IgD-negative memory B cell (primary cell): ENCODE data around the gene ARSG. TPM values are rescaled to one million over a fixed set of nuclear protein-coding genes. Genes with fewer than 3 reads are reported as not detected.
"Not testable (repeated sequence)": the region's sequence is repeated elsewhere in the genome, so short reads cannot be mapped to it uniquely, and the experiment has no call there.

Experiments used
- H3K27ac Mint-ChIP-seq, 3 donors: one replicate each; pipeline ENCODE4 v1.8.0; 2020 to 2022; ENCODE audit warnings: mild to moderate bottlenecking in 3 of 3, mixed read lengths in 3 of 3, moderate library complexity in 1 of 3
- H3K27me3 Mint-ChIP-seq: one replicate; pipeline ENCODE4 v1.8.0; 2021; ENCODE audit warnings: mixed read lengths
- H3K36me3 Mint-ChIP-seq: one replicate; pipeline ENCODE4 v1.8.0; 2020; ENCODE audit warnings: mild to moderate bottlenecking, mixed read lengths
- H3K4me1 Mint-ChIP-seq, 3 donors: one replicate each; pipeline ENCODE4 v1.8.0; 2020 to 2022; ENCODE audit warnings: mixed read lengths in 3 of 3, mild to moderate bottlenecking in 1 of 3
- H3K4me3 Mint-ChIP-seq, 4 donors: one replicate each; pipeline ENCODE4 v1.8.0; 2020 to 2022; ENCODE audit warnings: mild to moderate bottlenecking in 4 of 4, mixed read lengths in 4 of 4, moderate library complexity in 3 of 4
- H3K9me3 Mint-ChIP-seq, 3 donors: one replicate each; pipeline ENCODE4 v1.8.0; 2020 to 2021; ENCODE audit warnings: mixed read lengths in 3 of 3, mild to moderate bottlenecking in 1 of 3
- polyA plus RNA-seq: library from polyadenylated mRNA; unstranded; fragments of 300-500 nt; fragmentation: Illumina TruSeq; gene quantifications from one replicate; pipeline ENCODE4 v1.2.3, GENCODE V29; 2021

Gene ARSG
- polyA plus RNA-seq, 1 donor from 2014 or later: 10.6 TPM

DNA sequence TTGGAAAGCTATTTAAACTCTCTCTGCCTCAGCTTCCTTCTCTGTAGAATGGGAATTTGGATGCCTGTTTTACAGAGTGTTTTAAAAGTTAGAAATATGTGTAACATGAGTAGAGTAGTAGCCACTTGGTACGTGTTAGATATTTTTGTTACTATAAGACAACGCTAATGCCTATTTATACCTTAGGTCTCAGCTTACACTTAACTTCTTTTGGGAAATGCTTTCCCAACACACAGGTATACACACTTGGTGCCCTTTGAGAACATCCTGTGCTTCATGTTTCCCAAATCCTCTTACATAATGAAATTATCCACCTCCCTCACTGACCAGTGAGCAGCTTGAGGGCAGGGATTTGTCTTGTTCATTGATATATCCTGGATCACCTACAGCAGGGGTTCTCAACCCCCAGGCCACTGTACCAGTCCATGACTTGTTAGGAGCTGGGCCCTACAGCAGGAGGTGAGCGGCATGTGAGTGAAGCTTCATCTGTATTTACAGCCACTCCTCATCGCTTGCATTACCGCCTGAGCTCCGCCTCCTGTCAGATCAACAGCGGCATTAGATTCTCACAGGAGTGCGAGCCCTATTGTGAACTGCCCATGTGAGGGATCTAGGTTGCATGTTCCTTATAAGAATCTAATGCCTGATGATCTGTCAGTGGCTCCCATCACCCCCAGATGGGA, 33.5 kb downstream of the ARSG start:
- H3K4me1 Mint-ChIP-seq: peaks cover 4 to 10% (median 6%) of the 10 kb centered on the region in 3 donors
- H3K27ac Mint-ChIP-seq: no peak overlapping the region
- no peaks in the 10 kb centered on the region for H3K9me3 Mint-ChIP-seq
- no peak overlapping the region for H3K4me3 Mint-ChIP-seq
- H3K27me3 Mint-ChIP-seq: peaks cover 4% of the 10 kb centered on the region
- peaks cover 7% of the 10 kb centered on the region for H3K36me3 Mint-ChIP-seq

DNA sequence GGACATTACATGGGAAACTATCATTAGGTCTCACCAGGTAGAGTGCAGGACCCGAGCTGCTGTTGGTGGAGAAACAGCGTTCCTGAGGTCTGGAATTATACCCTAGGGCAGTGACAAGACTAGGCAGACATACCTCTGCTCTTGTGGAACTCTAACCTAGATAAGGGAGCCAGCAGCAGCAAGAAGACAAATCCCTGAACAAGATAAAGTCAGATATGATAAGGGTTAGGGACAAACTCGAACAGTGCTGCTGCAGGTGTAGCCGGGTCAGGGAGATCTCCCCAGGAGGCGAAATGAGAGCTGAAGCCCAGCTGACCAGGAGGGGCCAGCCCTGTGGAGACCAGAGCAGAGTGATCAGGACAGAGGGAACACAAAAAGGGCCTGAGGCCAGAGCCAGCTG, 34.7 kb downstream of the ARSG start:
- Mint-ChIP-seq H3K27me3 (peaks cover 4% of the 10 kb centered on the region), H3K9me3 (peaks cover 0 to 3% (median 2%) of the 10 kb centered on the region in 3 donors), H3K4me3 (no peak overlapping the region), H3K27ac (no peak overlapping the region), H3K4me1 (peaks cover 0 to 5% (median 0%) of the 10 kb centered on the region in 3 donors), H3K36me3 (peaks cover 4% of the 10 kb centered on the region)

DNA sequence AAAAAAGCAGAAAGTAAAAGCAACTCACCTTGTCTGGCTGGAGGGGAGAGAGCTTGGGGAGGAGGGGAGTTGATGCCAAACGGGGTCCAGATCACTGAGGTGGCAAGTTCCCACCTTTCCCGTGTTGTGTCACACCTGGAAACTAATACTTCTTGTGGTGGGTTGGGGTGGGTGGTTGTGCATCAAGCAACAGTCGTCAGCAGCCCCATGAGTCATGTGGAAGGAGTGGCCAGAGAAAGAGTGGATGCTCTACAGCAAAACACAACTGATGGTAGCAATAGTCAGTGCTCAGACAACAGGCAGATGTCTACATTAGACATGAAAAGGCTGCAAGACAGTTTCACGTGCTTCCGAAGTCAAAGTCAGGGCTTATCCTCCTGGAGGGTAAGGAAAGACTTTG, 35.4 kb downstream of the ARSG start:
- Mint-ChIP-seq H3K36me3 (peaks cover 3% of the 10 kb centered on the region), H3K4me1 (peaks cover 0 to 5% (median 0%) of the 10 kb centered on the region in 3 donors), H3K27ac (peak overlapping the region in 1 of 3 donors; percentile 77), H3K4me3 (no peak overlapping the region), H3K27me3 (peaks cover 4% of the 10 kb centered on the region), H3K9me3 (peaks cover 0 to 5% (median 2%) of the 10 kb centered on the region in 3 donors)

DNA sequence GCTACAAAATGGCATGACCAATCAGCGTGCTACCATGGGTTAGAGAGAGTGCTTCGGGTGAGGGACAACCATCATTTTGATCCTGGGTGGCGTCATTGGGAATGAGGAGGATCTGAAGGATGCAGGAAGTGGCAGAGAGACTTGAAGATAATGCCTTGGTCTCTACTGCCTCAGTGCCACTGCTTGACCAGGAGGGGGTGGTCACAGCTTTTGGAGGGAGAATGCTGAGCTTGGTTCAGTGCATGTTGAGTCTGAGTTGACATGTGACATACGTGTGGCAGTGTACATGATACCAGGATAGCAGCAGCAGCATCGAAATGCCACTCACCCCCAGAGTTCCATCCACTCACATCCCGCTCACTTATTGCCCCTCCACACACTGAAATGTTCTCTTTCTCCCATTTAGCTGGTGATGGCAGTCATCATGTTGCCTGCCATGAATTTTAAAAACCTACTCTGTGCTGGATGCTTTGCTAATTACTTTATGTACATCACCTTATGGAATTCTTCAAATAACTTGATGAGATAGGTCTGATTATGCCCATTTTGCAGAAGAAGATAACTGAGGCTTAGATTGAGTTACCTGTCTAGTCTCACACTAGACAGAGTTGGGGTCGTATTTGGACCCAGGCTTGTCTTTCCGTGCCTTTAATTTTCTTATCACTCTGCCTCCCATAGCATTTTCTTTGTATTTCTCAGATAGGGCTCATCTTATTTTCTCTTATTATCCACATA, 36.7 kb downstream of the ARSG start:
- peaks cover 0 to 5% (median 0%) of the 10 kb centered on the region in 3 donors for H3K4me1 Mint-ChIP-seq
- peaks cover 4% of the 10 kb centered on the region for H3K27me3 Mint-ChIP-seq
- no peak overlapping the region for H3K4me3 Mint-ChIP-seq
- H3K9me3 Mint-ChIP-seq: peaks cover 0 to 12% (median 2%) of the 10 kb centered on the region in 3 donors
- peaks cover 4% of the 10 kb centered on the region for H3K36me3 Mint-ChIP-seq
- H3K27ac Mint-ChIP-seq: no peak overlapping the region

DNA sequence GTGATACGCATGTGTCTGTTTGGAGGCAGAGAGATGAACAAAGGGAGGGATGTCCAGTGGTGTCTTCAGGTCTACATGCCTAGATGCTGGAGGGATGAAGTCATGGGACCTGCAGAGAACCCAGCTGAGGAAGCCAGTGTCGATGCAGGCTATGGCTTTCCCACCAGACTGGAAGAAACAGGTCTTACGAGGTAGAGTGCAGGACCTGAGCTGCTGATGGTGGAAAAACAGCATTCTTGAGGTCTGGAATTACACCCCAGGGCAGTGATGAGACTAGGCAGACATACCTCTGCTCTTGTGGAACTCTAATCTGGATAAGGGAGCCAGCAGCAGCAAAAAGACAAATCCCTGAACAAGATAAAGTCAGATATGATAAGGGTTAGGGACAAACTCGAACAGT, 37.4 kb downstream of the ARSG start:
- Mint-ChIP-seq H3K36me3 (peaks cover 2% of the 10 kb centered on the region), H3K4me1 (peaks cover 0 to 5% (median 0%) of the 10 kb centered on the region in 3 donors), H3K27ac (no peak overlapping the region), H3K9me3 (peaks cover 0 to 12% (median 2%) of the 10 kb centered on the region in 3 donors), H3K27me3 (peaks cover 4% of the 10 kb centered on the region), H3K4me3 (no peak overlapping the region)

DNA sequence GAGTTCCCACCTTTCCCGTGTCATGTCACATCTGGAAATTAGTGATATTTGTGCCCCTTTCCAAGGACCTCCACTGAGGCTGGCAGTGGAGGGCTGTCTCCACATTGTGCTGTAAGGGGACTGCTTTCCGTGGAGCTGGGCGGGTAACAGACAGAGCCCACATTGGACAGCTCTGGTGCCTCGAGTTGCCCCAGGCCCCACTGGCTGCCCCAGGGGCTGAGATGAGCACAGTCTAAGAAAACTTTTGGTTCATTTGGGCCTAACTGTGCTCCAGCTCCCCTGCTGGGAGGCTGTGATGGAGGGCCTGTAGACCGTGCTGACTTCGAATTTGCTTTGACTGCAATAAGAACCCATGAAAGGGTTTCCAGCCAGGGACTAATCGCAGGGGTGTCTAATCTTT, 38.0 kb downstream of the ARSG start:
- H3K4me3 Mint-ChIP-seq: no peak overlapping the region
- peaks cover 4% of the 10 kb centered on the region for H3K27me3 Mint-ChIP-seq
- H3K4me1 Mint-ChIP-seq: peaks cover 0 to 3% (median 0%) of the 10 kb centered on the region in 3 donors
- peaks cover 0 to 12% (median 2%) of the 10 kb centered on the region in 3 donors for H3K9me3 Mint-ChIP-seq
- peaks cover 1% of the 10 kb centered on the region for H3K36me3 Mint-ChIP-seq
- H3K27ac Mint-ChIP-seq: no peak overlapping the region

DNA sequence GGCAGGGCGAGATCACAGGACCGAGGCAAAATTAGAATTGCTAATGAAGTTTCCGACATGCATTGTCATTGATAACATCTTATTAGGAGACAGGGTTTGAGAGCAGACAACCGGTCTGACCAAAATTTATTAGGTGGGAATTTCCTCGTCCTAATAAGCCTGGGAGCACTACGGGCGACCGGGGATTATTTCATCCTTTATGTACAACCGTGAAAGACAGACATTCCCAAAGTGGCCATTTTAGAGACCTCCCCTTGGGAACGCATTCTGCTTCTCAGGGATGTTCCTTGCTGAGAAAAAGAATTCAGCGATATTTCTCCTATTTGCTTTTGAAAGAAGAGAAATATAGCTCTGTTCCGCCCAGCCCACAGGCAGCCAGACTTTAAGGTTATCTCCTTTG, 40.6 kb downstream of the ARSG start:
- not testable (repeated sequence) for H3K4me3 Mint-ChIP-seq, H3K4me1 Mint-ChIP-seq, H3K36me3 Mint-ChIP-seq, H3K27me3 Mint-ChIP-seq
- peak overlapping the region in 1 of 3 donors; percentile 48 for H3K27ac Mint-ChIP-seq
- H3K9me3 Mint-ChIP-seq: peaks cover 0 to 12% (median 2%) of the 10 kb centered on the region in 3 donors

DNA sequence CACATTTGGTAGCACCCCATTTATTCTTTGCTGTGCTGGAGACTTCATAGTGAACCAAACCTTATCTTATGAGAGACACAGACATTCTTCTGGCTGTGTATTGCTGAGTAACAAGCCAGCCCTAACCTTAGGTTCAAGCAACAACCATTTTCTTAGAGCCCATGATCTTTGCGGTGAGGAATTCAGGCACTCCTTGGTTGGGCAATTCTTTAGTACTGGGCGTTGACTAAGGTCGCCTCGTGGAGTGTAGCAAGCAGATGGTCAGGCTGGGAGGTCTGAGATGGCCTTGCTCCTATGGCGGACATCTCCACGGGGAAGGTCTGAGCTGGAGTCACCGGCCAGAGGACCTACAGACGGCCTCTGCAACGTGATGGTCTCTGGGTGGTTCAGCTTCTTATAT, 43.1 kb downstream of the ARSG start:
- H3K4me3 Mint-ChIP-seq: no peak overlapping the region
- H3K27ac Mint-ChIP-seq: no peak overlapping the region
- H3K4me1 Mint-ChIP-seq: peaks cover 0 to 3% (median 0%) of the 10 kb centered on the region in 3 donors
- peaks cover 3% of the 10 kb centered on the region for H3K36me3 Mint-ChIP-seq
- H3K9me3 Mint-ChIP-seq: peaks cover 0 to 12% (median 2%) of the 10 kb centered on the region in 3 donors
- H3K27me3 Mint-ChIP-seq: no peaks in the 10 kb centered on the region

DNA sequence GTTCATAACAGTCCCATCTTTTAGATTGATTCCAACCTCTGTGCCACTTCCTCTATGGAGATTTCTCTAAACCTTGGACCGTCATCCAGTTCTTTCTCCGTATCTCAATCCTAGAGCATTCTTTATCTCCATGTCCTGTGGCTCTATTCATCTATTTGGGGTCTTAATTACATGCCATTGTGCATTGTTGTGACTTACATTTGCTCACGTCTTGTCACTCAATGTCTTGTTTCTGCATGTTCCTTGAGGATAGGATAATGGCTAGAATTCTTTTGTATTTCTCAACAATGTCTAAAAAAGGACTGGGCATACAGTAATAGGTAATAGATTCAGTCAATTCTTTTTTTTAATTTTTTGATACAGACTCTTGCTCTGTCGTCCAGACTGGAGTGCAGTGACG, 50.2 kb downstream of the ARSG start:
- peak overlapping the region in 1 of 3 donors; percentile 75 for H3K27ac Mint-ChIP-seq
- peaks cover 2% of the 10 kb centered on the region for H3K36me3 Mint-ChIP-seq
- no peaks in the 10 kb centered on the region for H3K9me3 Mint-ChIP-seq
- H3K4me3 Mint-ChIP-seq: no peak overlapping the region
- peaks cover 4% of the 10 kb centered on the region for H3K27me3 Mint-ChIP-seq
- H3K4me1 Mint-ChIP-seq: peaks cover 4 to 18% (median 9%) of the 10 kb centered on the region in 3 donors

DNA sequence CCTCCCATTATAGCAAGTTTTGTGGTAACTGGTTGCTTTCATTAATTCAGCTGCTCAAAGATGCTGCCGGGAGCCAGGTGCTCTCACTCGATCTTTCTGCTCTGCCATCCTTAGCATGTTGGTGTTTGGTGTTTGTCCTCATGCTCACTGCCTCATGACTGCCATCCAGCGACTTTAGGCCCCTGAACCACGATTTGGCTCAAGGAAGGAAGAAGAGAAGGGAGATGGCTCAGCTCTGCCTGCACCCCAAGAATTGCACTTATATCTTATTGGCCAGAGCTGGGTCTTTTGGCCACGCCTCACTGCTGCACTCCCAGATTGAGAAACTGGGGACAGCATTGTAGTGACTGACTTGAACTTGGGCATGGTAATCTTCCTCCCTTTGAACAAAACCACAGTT, 52.7 kb downstream of the ARSG start:
- H3K36me3 Mint-ChIP-seq: peaks cover 2% of the 10 kb centered on the region
- H3K27ac Mint-ChIP-seq: no peak overlapping the region
- no peaks in the 10 kb centered on the region for H3K9me3 Mint-ChIP-seq
- peaks cover 6 to 25% (median 14%) of the 10 kb centered on the region in 3 donors for H3K4me1 Mint-ChIP-seq
- no peak overlapping the region for H3K4me3 Mint-ChIP-seq
- H3K27me3 Mint-ChIP-seq: peaks cover 4% of the 10 kb centered on the region

DNA sequence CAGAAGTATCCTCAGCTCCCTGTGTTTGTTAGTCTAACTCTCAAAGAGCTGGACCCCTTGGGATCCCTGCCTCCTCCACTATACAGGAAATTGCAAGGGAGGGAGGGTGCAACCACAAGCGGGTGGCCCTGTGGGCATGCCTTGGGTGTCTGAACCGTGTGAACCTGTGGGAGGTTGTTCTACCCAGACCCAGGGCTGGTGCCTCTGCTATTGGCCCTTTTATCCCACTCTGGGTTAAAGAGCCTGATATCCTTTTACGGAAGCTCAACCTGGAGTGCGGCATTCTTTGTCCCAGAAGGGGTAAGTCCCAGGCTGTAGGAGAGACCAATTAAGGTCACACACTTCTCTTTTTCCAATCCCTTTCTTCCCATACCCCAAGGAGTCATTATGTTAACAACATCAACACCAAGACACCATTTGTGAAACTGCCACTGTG, 53.4 kb downstream of the ARSG start:
- Mint-ChIP-seq H3K27ac (no peak overlapping the region), H3K36me3 (peaks cover 2% of the 10 kb centered on the region), H3K4me3 (peak overlapping the region in 1 of 4 donors; percentile 39), H3K27me3 (peaks cover 4% of the 10 kb centered on the region), H3K4me1 (peaks cover 6 to 25% (median 14%) of the 10 kb centered on the region in 3 donors), H3K9me3 (no peaks in the 10 kb centered on the region)

DNA sequence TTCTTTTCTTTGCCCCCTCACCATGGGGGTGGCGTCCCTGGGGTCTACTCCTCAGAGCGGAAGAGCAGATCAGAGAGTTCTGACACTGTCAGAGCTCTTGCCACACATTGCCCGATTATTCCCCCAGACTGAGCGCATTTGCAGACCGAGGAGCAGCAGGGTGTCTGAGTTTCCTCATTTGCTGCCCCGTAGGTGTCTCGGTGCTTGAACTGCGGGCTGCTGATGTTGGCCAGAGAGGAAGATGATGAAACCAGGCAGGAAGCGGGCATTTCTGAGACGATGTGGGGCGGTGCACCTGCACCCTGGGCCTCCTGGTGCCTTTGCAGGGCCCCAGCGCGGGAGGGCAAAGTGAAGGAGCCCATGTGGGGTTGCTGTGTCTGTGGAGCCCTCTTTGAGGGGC, 55.2 kb downstream of the ARSG start:
- peak overlapping the region; percentile 8 to 88 (median 24) for H3K27ac Mint-ChIP-seq
- no peaks in the 10 kb centered on the region for H3K9me3 Mint-ChIP-seq
- peaks cover 11 to 25% (median 12%) of the 10 kb centered on the region in 3 donors for H3K4me1 Mint-ChIP-seq
- H3K4me3 Mint-ChIP-seq: peak overlapping the region; percentile 0 to 94 (median 74)
- H3K36me3 Mint-ChIP-seq: no peaks in the 10 kb centered on the region
- H3K27me3 Mint-ChIP-seq: peaks cover 8% of the 10 kb centered on the region

DNA sequence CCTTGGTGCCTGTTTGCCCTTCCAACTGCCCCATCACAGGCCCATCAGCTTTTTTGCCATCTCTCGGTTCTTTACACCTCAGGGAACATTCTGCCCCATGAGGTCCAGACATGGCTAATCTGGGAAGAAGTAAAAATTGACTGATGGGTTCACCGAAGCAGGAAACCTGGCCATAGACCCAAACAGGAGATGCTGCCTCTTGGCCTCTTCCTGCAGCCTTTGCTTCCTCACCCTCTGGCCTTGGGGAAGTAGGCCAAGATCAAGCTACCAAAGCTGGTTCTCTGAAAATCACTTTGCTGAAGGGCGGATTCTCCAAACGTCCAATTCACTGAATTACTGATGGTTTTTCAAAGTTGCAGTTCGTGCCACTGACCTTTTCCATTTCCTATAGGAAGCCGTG, 56.1 kb downstream of the ARSG start:
- Mint-ChIP-seq H3K27me3 (peaks cover 7% of the 10 kb centered on the region), H3K4me1 (peaks cover 11 to 25% (median 12%) of the 10 kb centered on the region in 3 donors), H3K9me3 (no peaks in the 10 kb centered on the region), H3K4me3 (peak overlapping the region in 2 of 4 donors; percentile 24 to 54), H3K27ac (no peak overlapping the region), H3K36me3 (no peaks in the 10 kb centered on the region)

DNA sequence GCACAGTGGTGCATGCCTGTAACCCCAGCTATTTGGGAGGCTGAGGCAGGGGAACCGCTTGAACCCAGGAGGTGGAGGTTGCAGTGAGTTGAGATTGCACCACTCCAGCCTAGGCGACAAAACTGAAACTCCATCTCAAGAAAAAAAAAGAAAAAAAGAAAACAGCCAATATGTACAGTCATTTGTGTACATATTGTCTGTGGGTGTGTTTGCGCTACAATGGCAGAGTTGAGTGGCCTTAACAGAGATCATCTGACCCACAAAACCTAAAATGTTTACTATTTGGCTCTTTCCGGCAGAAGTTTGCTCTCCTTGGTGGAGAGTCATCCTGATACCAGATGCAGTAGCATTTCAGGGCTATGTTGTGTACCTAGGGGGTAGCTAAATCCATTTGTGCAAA, 57.9 kb downstream of the ARSG start:
- H3K36me3 Mint-ChIP-seq: no peaks in the 10 kb centered on the region
- peaks cover 7% of the 10 kb centered on the region for H3K27me3 Mint-ChIP-seq
- H3K27ac Mint-ChIP-seq: no peak overlapping the region
- peaks cover 11 to 23% (median 12%) of the 10 kb centered on the region in 3 donors for H3K4me1 Mint-ChIP-seq
- H3K9me3 Mint-ChIP-seq: no peaks in the 10 kb centered on the region
- H3K4me3 Mint-ChIP-seq: no peak overlapping the region

DNA sequence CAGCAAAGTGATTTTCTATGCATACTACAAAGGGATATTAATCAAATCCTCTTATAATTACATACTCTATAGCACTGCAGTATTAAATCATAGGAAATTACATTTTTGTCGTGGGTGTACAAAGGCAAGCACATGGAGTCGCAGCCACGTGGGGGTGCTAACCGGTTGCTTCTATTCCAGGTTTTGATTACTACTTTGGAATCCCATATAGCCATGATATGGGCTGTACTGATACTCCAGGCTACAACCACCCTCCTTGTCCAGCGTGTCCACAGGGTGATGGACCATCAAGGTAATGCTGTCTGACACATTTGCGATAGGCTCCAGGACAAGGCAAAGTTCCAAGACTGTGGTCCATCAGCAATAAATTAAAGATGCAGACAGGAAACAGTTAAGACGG, 60.1 kb downstream of the ARSG start:
- no peaks in the 10 kb centered on the region for H3K36me3 Mint-ChIP-seq
- H3K9me3 Mint-ChIP-seq: no peaks in the 10 kb centered on the region
- H3K4me3 Mint-ChIP-seq: no peak overlapping the region
- peaks cover 12% of the 10 kb centered on the region in 3 donors for H3K4me1 Mint-ChIP-seq
- H3K27me3 Mint-ChIP-seq: peaks cover 12% of the 10 kb centered on the region
- H3K27ac Mint-ChIP-seq: no peak overlapping the region
